RWPE2 (cell line): ENCODE data around the gene IPP.

ENCODE experiments used
- ATAC-seq: fragments of 200-7000 bp; cut with Tn5 transposase; 3 replicates; pipeline ENCODE4 v1.9.1; 2021; ENCODE audit warnings: low read depth
- DNase-seq: peaks from one replicate; pipeline ENCODE4 v3.0.0-alpha.2; 2020; ENCODE audit warnings: low spot score
- H3K27ac ChIP-seq: fragments of 450-650 bp; 2 replicates; pipeline ENCODE4 v1.5.1; 2017; ENCODE audit warnings: mild to moderate bottlenecking; ENCODE audit not compliant: poor library complexity, severe bottlenecking
- H3K27me3 ChIP-seq: fragments of 250-450 bp; sonication (Bioruptor Pico); 2 replicates; pipeline ENCODE4 v1.5.1; 2021; ENCODE audit warnings: mild to moderate bottlenecking, moderate library complexity; ENCODE audit not compliant: insufficient read depth, poor library complexity, severe bottlenecking
- H3K36me3 ChIP-seq: fragments of 250-450 bp; sonication (Bioruptor Pico); 2 replicates; pipeline ENCODE4 v1.5.1; 2020; ENCODE audit warnings: low read depth, mild to moderate bottlenecking, moderate library complexity
- H3K4me1 ChIP-seq: fragments of 250-450 bp; sonication (Bioruptor Pico); 2 replicates; pipeline ENCODE4 v1.5.1; 2021; ENCODE audit warnings: mild to moderate bottlenecking, moderate library complexity; ENCODE audit not compliant: insufficient read depth, poor library complexity, severe bottlenecking
- H3K4me3 ChIP-seq: fragments of 250-450 bp; sonication (Bioruptor Pico); 2 replicates; pipeline ENCODE4 v1.5.1; 2021; ENCODE audit warnings: mild to moderate bottlenecking, moderate library complexity; ENCODE audit not compliant: severe bottlenecking
- H3K9me3 ChIP-seq: fragments of 250-450 bp; sonication (Bioruptor Pico); 2 replicates; pipeline ENCODE4 v1.5.1; 2021; ENCODE audit warnings: mild to moderate bottlenecking, moderate library complexity; ENCODE audit not compliant: severe bottlenecking
- CTCF ChIP-seq: fragments of 450-650 bp; IDR thresholded peaks from one replicate; pipeline ENCODE4 v1.5.1; 2017; ENCODE audit warnings: mild to moderate bottlenecking, moderate library complexity; ENCODE audit not compliant: poor library complexity, severe bottlenecking

The IPP gene

DNA sequence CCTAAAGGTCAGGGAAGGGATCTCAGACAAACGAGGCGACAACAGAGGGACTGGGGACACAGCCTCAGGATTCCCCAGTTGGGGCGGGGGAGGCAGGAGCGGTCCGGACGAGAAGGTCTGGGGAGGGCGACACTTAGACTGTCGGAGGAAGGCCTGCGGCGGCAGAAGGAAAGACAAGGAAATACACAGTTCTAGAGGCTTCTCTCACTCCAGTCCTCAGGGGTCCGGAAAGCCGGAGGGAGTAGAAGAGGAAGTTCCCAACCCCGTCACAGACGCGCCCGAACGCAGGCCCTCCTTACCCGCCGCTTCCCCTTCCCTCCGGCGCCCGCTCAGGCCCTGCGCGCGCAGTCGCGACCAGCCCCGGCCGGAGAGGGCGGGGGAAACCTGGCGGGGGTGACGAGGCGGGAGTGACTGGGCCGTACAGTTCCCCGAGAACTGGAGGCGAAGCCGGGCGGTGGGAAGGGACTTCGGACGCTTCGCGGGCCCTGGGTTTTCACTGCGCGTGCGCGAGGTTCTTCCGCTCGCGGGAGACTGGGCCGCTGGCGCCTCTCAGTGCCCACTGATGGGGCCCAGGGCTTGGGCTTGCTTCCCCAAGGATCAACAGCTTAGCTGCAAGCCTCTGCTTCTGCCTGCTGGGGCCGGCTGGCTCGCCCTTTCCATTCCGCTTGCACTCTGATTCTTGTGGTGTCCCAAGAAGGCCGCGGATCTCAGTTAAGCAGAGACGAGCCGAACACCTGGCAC lies at the start of gene IPP:
TSS of gene IPP (minus strand) at position 356 of the 741 bp plus-strand sequence. CDS start 4,242 bp downstream, outside the sequence.
- Histone ChIP-seq H3K27me3 (no peaks in the 10 kb centered on the region), H3K4me3 (peak within 1 kb of the TSS; percentile 53), H3K27ac (peak within 1 kb of the TSS; percentile 53), H3K4me1 (no peaks in the 10 kb centered on the region), H3K9me3 (peaks cover 3% of the 10 kb centered on the region), H3K36me3 (peaks cover 7% of the 10 kb centered on the region; the same call in 1 of the 2 replicates)
- peak; percentile 38 for TF ChIP-seq CTCF
- DNase-seq (peak; percentile 96), ATAC-seq (peak; percentile 96)

DNA sequence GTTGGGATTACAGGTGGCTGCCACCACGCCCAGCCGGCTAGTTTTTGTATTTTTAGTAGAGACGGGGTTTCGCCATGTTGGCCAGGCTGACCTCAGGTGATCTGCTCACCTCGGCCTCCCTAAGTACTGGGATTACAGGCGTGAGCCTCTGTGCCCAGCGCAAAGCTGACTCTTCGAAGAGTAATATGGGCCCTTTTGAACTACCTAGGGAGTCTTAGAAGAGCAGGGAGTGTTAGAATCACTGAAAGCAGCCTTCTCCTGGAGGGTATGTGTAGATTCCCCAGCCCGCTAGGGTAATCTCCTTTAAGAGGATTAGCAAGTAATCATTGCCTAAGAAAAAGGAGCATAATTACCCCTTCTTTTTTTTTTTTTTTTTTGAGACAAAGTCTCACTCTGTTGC lies 46.5 kb upstream of the IPP start:
- H3K9me3 ChIP-seq: no peaks in the 10 kb centered on the region
- DNase-seq: no peak
- H3K27ac ChIP-seq: no peak overlapping the region
- ATAC-seq: no peak
- no peak for TF ChIP-seq CTCF
- H3K4me3 ChIP-seq: no peak overlapping the region
- H3K4me1 ChIP-seq: no peaks in the 10 kb centered on the region
- H3K27me3 ChIP-seq: no peaks in the 10 kb centered on the region
- H3K36me3 ChIP-seq: no peaks in the 10 kb centered on the region

- no peaks in the 10 kb centered on the region for H3K27me3 ChIP-seq
- no peak overlapping the region for H3K27ac ChIP-seq
- H3K9me3 ChIP-seq: no peaks in the 10 kb centered on the region
- H3K4me1 ChIP-seq: no peaks in the 10 kb centered on the region
- H3K36me3 ChIP-seq: no peaks in the 10 kb centered on the region
- H3K4me3 ChIP-seq: no peak overlapping the region
- ATAC-seq (no peak), DNase-seq (no peak)
- TF ChIP-seq CTCF: no peak
Measured at GRCh38 chr1:45796381-45796780, 45.9 kb upstream of the IPP start.

DNA sequence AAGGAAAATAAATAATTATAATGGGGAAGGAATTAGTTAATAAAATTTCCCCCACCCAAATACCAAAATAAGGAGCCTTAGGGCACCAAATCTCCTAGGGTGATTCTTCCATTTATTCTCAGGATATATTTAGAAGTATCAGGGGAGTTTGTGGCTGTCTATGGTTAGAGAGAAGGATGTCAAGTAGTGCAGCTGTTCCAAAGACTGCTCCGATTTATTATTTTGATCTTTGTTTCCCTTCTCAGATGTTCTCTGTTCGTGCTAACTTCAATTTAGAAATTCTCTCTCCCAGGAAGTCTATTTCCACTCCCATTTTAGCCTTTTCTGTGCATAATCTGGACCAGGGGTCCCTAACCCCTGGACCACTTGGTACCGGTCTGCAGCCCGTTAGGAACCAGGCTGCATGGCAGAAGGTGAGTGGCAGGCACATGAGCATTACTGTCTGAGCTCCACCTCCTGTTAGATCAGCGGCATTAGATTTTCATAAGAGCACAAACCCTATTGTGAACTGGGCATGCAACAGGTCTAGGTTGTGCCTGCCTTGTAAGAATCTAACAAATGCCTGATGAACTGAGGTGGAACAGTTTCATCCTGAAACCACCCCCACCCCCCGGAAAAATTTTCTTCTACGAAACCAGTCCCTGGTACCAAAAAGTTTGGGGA lies 43.6 kb upstream of the IPP start:
- H3K9me3 ChIP-seq: no peaks in the 10 kb centered on the region
- no peak for TF ChIP-seq CTCF

DNA sequence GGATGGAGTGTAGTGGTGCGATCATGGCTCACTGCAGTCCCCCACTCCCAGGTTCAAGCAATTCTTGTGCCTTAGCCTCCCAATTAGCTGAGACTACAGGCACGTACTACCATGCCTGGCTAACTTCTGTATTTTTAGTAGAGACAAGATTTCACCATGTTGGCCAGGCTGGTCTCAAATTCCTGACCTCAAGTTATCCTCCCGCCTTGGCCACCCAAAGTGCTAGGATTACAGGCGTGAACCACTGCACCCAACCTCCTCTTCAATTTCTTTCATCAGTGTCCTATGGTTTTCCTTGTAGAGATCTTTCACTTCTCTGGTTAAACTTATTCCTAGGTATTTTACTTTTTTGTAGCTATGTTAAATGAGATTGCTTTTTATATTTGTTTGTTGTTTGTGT lies 42.3 kb upstream of the IPP start:
- no peak for TF ChIP-seq CTCF
- Histone ChIP-seq H3K27ac (no peak overlapping the region), H3K4me1 (no peaks in the 10 kb centered on the region), H3K4me3 (no peak overlapping the region), H3K27me3 (no peaks in the 10 kb centered on the region), H3K36me3 (no peaks in the 10 kb centered on the region), H3K9me3 (no peaks in the 10 kb centered on the region)
- ATAC-seq (no peak), DNase-seq (no peak)

More for the DNA sequence above, 43.6 kb upstream of the IPP start:
- DNase-seq (no peak), ATAC-seq (no peak)
- no peaks in the 10 kb centered on the region for H3K4me1 ChIP-seq
- H3K27ac ChIP-seq: no peak overlapping the region
- H3K4me3 ChIP-seq: no peak overlapping the region
- no peaks in the 10 kb centered on the region for H3K27me3 ChIP-seq
- no peaks in the 10 kb centered on the region for H3K36me3 ChIP-seq
